Keratinocyte (primary cell): ENCODE data around the gene UGT1A6. TPM values are rescaled to one million over a fixed set of nuclear protein-coding genes. Genes with fewer than 3 reads are reported as not detected.

ENCODE experiments used
- DNase-seq: peaks from one replicate; pipeline ENCODE4 v3.0.0-alpha.2; 2011; ENCODE audit warnings: low read depth, missing footprints, low spot score
- FAIRE-seq: peaks from 2 replicates; lab custom pipeline; 2011; peaks lifted over from hg19 to GRCh38; lab: Jason Lieb, UNC
- H2AFZ ChIP-seq: 2 replicates; pipeline ENCODE4 v1.6.0; 2012; ENCODE audit warnings: low read length, control low read depth, inconsistent platforms; ENCODE audit not compliant: control insufficient read depth
- H3K27ac ChIP-seq: 2 replicates; pipeline ENCODE4 v1.5.1; 2011; ENCODE audit warnings: low read length; ENCODE audit not compliant: control insufficient read depth, insufficient read depth
- H3K27me3 ChIP-seq: 3 replicates; pipeline ENCODE4 v1.6.0; 2011; ENCODE audit warnings: low read length; ENCODE audit not compliant: control insufficient read depth, insufficient read depth; ENCODE audit errors: extremely low read depth
- H3K36me3 ChIP-seq, 2 experiments: 2 replicates in 1 of 2; 3 replicates in 1 of 2; pipeline ENCODE4 v1.5.1; 2011; ENCODE audit warnings: low read length in 2 of 2, mild to moderate bottlenecking in 1 of 2; ENCODE audit not compliant: control insufficient read depth in 2 of 2, insufficient read depth in 2 of 2; ENCODE audit errors: extremely low read depth in 1 of 2
- H3K4me1 ChIP-seq: 3 replicates; pipeline ENCODE4 v1.5.1; 2011; ENCODE audit warnings: low read length; ENCODE audit not compliant: control insufficient read depth, insufficient read depth; ENCODE audit errors: extremely low read depth
- H3K4me2 ChIP-seq: 3 replicates; pipeline ENCODE4 v1.6.0; 2011; ENCODE audit warnings: low read depth, low read length; ENCODE audit not compliant: control insufficient read depth, insufficient read depth; ENCODE audit errors: extremely low read depth
- H3K4me3 ChIP-seq, 3 experiments: fragments of 200-600 bp in 1 of 3; sonication (generic) in 1 of 3; 2 replicates in 2 of 3; 3 replicates in 1 of 3; pipeline ENCODE4 v1.5.1; 2011 to 2016; ENCODE audit warnings: low read length in 3 of 3, mild to moderate bottlenecking in 3 of 3, control low read depth in 2 of 3, inconsistent platforms in 1 of 3, low read depth in 1 of 3, mixed read lengths in 1 of 3, mixed run types in 1 of 3, moderate library complexity in 1 of 3; ENCODE audit not compliant: control insufficient read depth in 2 of 3, insufficient read depth in 2 of 3; ENCODE audit errors: extremely low read depth in 1 of 3
- H3K79me2 ChIP-seq: 2 replicates; pipeline ENCODE4 v1.6.0; 2012; ENCODE audit warnings: low read length; ENCODE audit not compliant: control insufficient read depth, insufficient read depth
- H3K9ac ChIP-seq: 3 replicates; pipeline ENCODE4 v1.6.0; 2011; ENCODE audit warnings: low read length; ENCODE audit not compliant: control insufficient read depth, insufficient read depth; ENCODE audit errors: extremely low read depth
- H3K9me1 ChIP-seq: 3 replicates; pipeline ENCODE4 v1.6.0; 2011; ENCODE audit warnings: low read length; ENCODE audit not compliant: control insufficient read depth, insufficient read depth; ENCODE audit errors: extremely low read depth
- H3K9me3 ChIP-seq: 2 replicates; pipeline ENCODE4 v1.5.1; 2012; ENCODE audit warnings: low read depth, low read length; ENCODE audit not compliant: control insufficient read depth
- H4K20me1 ChIP-seq: 3 replicates; pipeline ENCODE4 v1.6.0; 2011; ENCODE audit warnings: low read length; ENCODE audit not compliant: control insufficient read depth, insufficient read depth; ENCODE audit errors: extremely low read depth
- EZH2 ChIP-seq: IDR thresholded peaks from one replicate; pipeline ENCODE4 v1.6.1; 2012; ENCODE audit warnings: inconsistent platforms, mild to moderate bottlenecking, low read length, moderate library complexity
- dilution Hi-C: fragments of 300-500 bp; cut with MboI; formaldehyde crosslinking; loops from one replicate; pipeline ENCODE4 v1.7.0; 2020; ENCODE audit warnings: low sequenced_read_pairs; ENCODE audit not compliant: extremely low pct_ligation_motif_present
- polyA plus RNA-seq, 5 experiments: library from polyadenylated mRNA; depleted of rRNA in 3 of 5; stranded (reverse) in 3 of 5; stranded (forward) in 1 of 5; unstranded in 1 of 5; fragments of >200 nt; gene quantifications; 1 replicate in 1 of 5; 2 replicates in 3 of 5; 3 replicates in 1 of 5; pipeline versions ENCODE4 v1.2.1 to v1.2.3, GENCODE V29; 2011 to 2012; ENCODE audit warnings: missing spikeins in 2 of 5, low read depth in 1 of 5, low replicate concordance in 1 of 5
- TF ChIP-seq, protein P1 (sequence below), 3 experiments: IDR thresholded peaks in 1 of 3; conservative IDR thresholded peaks in 1 of 3; optimal IDR thresholded peaks in 1 of 3; 2 replicates in 2 of 3; 3 replicates in 1 of 3; pipeline versions ENCODE3 to v1.5.1; 2011; ENCODE audit warnings: low read length in 3 of 3, mild to moderate bottlenecking in 3 of 3, moderate library complexity in 2 of 3, control low read depth in 1 of 3, inconsistent platforms in 1 of 3; ENCODE audit not compliant: insufficient read depth in 2 of 3; ENCODE audit errors: extremely low read depth in 1 of 3

The UGT1A6 gene
- polyA plus RNA-seq, 1 donor (not counting 4 experiments of a cell fraction or from before 2014, with no cell fraction given): 133 TPM

- TF ChIP-seq, protein P1, sequence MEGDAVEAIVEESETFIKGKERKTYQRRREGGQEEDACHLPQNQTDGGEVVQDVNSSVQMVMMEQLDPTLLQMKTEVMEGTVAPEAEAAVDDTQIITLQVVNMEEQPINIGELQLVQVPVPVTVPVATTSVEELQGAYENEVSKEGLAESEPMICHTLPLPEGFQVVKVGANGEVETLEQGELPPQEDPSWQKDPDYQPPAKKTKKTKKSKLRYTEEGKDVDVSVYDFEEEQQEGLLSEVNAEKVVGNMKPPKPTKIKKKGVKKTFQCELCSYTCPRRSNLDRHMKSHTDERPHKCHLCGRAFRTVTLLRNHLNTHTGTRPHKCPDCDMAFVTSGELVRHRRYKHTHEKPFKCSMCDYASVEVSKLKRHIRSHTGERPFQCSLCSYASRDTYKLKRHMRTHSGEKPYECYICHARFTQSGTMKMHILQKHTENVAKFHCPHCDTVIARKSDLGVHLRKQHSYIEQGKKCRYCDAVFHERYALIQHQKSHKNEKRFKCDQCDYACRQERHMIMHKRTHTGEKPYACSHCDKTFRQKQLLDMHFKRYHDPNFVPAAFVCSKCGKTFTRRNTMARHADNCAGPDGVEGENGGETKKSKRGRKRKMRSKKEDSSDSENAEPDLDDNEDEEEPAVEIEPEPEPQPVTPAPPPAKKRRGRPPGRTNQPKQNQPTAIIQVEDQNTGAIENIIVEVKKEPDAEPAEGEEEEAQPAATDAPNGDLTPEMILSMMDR (optimal IDR thresholded peaks at IDR 0.05 in 1 of 3, IDR thresholded peaks at IDR 0.05 in 1 of 3, conservative IDR thresholded peaks at IDR 0.05 in 1 of 3; ENCODE audit: extremely low read depth in 1 of 3, insufficient read depth in 2 of 3, low read length in 3 of 3): no peak
- TF ChIP-seq EZH2: no peak
- no peaks in the 10 kb centered on the region for H3K4me1 ChIP-seq
- no peaks in the 10 kb centered on the region for H3K9me1 ChIP-seq
- H3K27me3 ChIP-seq: peaks cover 18% of the 10 kb centered on the region
- no peaks in the 10 kb centered on the region for H4K20me1 ChIP-seq
- H2AFZ ChIP-seq: no peak overlapping the region
- no peak overlapping the region for H3K9ac ChIP-seq
- no peak overlapping the region for H3K4me3 ChIP-seq
- H3K36me3 ChIP-seq: no peaks in the 10 kb centered on the region
- dilution Hi-C loops: no loop called here
- no peaks in the 10 kb centered on the region for H3K9me3 ChIP-seq
- H3K79me2 ChIP-seq: no peaks in the 10 kb centered on the region
- no peak overlapping the region for H3K4me2 ChIP-seq
- no peak for FAIRE-seq
- no peak for DNase-seq
- no peak overlapping the region for H3K27ac ChIP-seq
Observed at GRCh38 chr2:233807966-233808935, 115.6 kb downstream of the UGT1A6 start.

GRCh38 chr2:233810385-233810784 is 117.7 kb downstream of the UGT1A6 start:
- H3K27me3 ChIP-seq: peaks cover 8% of the 10 kb centered on the region
- no peaks in the 10 kb centered on the region for H3K36me3 ChIP-seq
- H3K9me1 ChIP-seq: no peaks in the 10 kb centered on the region
- no peaks in the 10 kb centered on the region for H3K9me3 ChIP-seq
- H4K20me1 ChIP-seq: no peaks in the 10 kb centered on the region
- no peak for TF ChIP-seq EZH2
- TF ChIP-seq, protein P1 (optimal IDR thresholded peaks at IDR 0.05 in 1 of 3, IDR thresholded peaks at IDR 0.05 in 1 of 3, conservative IDR thresholded peaks at IDR 0.05 in 1 of 3; ENCODE audit: extremely low read depth in 1 of 3, insufficient read depth in 2 of 3, low read length in 3 of 3): no peak
- H3K9ac ChIP-seq: no peak overlapping the region
- no peak overlapping the region for H3K4me2 ChIP-seq
- no peaks in the 10 kb centered on the region for H3K4me1 ChIP-seq
- H3K27ac ChIP-seq: no peak overlapping the region
- dilution Hi-C loops: no loop called here
- H3K4me3 ChIP-seq: no peak overlapping the region
- H3K79me2 ChIP-seq: no peaks in the 10 kb centered on the region
- no peak for FAIRE-seq
- DNase-seq: no peak
- no peak overlapping the region for H2AFZ ChIP-seq
